Midbrain (tissue), 1 donor: ENCODE results near the gene CDC25C.
"Not testable (repeated sequence)": the region's sequence is repeated elsewhere in the genome, so short reads cannot be mapped to it uniquely, and the experiment has no call there.

ENCODE experiments used
- DNase-seq: peaks from one replicate; lab custom pipeline; 2025; lab: John Stamatoyannopoulos, UW

The CDC25C gene

GRCh38 chr5:138275895-138276294 lies 55.7 kb downstream of the CDC25C start:
- DNase-seq = no peak

GRCh38 chr5:138275379-138275782 lies 56.2 kb downstream of the CDC25C start:
- DNase-seq = no peak

- no peak for DNase-seq
Measured at GRCh38 chr5:138274189-138274853, 57.3 kb downstream of the CDC25C start, which contains the start of gene GFRA3. Gene GFRA3 (minus strand): TSS chr5:138274621. CDS start chr5:138274424, 197 bp downstream.

- no peak for DNase-seq
Measured at GRCh38 chr5:138273834-138274188, 57.8 kb downstream of the CDC25C start.

GRCh38 chr5:138272681-138273080 lies 58.9 kb downstream of the CDC25C start:
- no peak for DNase-seq

GRCh38 chr5:138271281-138271680 lies 60.3 kb downstream of the CDC25C start:
- DNase-seq = no peak

GRCh38 chr5:138264183-138264582 lies 67.4 kb downstream of the CDC25C start:
- no peak for DNase-seq

GRCh38 chr5:138263581-138263980 lies 68.0 kb downstream of the CDC25C start:
- no peak for DNase-seq

- no peak for DNase-seq
Measured at GRCh38 chr5:138258704-138259292, 72.8 kb downstream of the CDC25C start.

GRCh38 chr5:138257583-138257982 lies 74.0 kb downstream of the CDC25C start:
- DNase-seq = no peak

GRCh38 chr5:138252944-138253343 lies 78.7 kb downstream of the CDC25C start:
- DNase-seq = no peak

GRCh38 chr5:138247800-138248199 lies 83.8 kb downstream of the CDC25C start:
- not testable (repeated sequence) for DNase-seq

GRCh38 chr5:138246822-138247221 lies 84.8 kb downstream of the CDC25C start:
- DNase-seq = no peak

GRCh38 chr5:138246334-138246733 lies 85.3 kb downstream of the CDC25C start:
- DNase-seq = no peak

GRCh38 chr5:138245717-138246116 lies 85.9 kb downstream of the CDC25C start:
- DNase-seq = no peak

- no peak for DNase-seq
Measured at GRCh38 chr5:138243794-138244193, 87.8 kb downstream of the CDC25C start.

GRCh38 chr5:138241688-138242571 lies 89.7 kb downstream of the CDC25C start:
- DNase-seq = peak; percentile 4

- DNase-seq = no peak
Measured at GRCh38 chr5:138240650-138241385, 90.8 kb downstream of the CDC25C start.

GRCh38 chr5:138238034-138238433 lies 93.6 kb downstream of the CDC25C start:
- DNase-seq = no peak
